Dermis microvascular lymphatic vessel endothelial cell (primary cell): Measurements from ENCODE around the gene MVB12B. TPM values are rescaled to one million over a fixed set of nuclear protein-coding genes. Genes with fewer than 3 reads are reported as not detected.
"Not testable (repeated sequence)": the region's sequence is repeated elsewhere in the genome, so short reads cannot be mapped to it uniquely, and the experiment has no call there.

ENCODE experiments used
- DNase-seq, 2 donors: peaks; one replicate each; pipeline versions ENCODE4 v3.0.0 to v3.0.0-alpha.2; 2010; ENCODE audit warnings: low read depth in 2 of 2
- total RNA-seq: library from RNA; depleted of rRNA; stranded (reverse); fragments of >200 nt; gene quantifications from 2 replicates; pipeline ENCODE4 v1.2.1, GENCODE V29; 2014

The MVB12B gene, protein sequence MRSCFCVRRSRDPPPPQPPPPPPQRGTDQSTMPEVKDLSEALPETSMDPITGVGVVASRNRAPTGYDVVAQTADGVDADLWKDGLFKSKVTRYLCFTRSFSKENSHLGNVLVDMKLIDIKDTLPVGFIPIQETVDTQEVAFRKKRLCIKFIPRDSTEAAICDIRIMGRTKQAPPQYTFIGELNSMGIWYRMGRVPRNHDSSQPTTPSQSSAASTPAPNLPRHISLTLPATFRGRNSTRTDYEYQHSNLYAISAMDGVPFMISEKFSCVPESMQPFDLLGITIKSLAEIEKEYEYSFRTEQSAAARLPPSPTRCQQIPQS
- 8.6 and 16.3 TPM in 2 replicates for total RNA-seq

DNA sequence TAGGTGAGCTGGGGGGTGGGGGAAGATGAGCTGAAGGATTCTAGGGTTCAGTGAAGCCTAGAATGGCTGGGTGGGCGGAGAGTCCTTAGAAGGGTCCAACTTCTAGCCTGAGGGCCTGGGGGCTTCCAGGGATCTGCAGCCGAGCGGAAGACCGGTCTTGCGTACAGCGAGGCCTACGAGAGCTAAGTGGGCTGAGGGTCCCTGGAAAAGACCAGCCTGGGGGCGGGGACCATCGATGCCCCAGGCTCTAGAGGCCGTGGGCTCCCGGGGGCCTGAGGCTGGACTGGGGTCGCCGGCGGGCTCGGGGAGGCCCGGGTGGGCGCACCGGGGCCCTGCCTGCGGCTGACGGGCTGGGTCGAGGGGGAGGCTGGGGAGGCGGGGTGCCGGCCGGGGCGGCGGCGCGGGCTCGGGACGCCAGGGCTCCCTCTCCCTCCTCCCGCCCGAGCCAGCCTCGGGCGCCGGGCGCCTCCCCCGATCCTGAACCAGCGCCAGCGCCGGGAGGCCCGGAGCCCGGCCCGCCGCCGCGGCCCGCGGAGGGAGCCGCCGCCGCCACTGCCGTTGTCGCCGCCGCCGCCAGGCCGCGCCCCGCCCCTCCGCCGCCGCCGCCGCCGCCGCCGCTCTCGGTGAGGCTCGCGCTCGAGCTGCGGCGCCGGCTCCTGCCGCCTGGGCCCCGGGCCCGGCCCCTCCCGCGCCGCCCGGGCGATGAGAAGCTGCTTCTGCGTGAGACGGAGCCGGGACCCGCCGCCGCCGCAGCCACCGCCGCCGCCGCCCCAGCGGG, at the start of gene MVB12B:
Gene MVB12B, plus strand, starts transcription at position 602 of the 778 bp plus-strand sequence. Its CDS starts 101 bp downstream, at position 703.
- peak in 1 of 2 donors; percentile 46 for DNase-seq

DNA sequence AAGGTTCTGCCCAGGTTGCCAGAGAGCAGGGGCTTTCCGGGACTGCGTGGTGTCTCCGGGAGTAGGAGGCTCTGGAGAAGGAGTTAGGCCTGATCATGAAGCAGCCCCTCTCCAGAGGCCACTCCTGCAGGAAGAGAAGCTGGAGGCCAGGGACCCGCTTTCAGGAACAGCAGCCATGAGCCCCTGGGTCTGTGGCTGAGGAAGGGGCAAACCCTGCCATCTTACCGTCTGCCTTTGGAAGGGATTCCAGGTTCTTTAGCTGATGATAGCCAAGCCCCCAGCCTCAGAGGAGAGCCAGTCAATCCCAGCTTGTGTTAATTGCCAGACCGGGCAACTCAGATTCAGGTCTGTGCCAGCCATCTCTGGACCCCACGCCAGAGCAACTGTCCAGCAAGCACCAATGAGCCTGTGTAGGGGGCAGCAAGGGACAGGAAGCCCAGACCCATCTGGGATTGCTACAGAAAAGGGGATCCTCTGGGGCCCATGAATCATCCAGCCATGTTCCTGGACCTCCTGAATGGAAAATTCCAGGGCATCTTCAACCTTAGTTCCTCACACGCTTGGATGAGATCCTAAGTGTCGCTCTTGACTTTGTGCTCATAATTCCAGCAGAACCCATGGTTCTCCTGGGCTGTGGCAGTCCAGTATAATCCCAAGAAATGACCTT, 42.7 kb upstream of the MVB12B start:
- DNase-seq, result no peak

DNA sequence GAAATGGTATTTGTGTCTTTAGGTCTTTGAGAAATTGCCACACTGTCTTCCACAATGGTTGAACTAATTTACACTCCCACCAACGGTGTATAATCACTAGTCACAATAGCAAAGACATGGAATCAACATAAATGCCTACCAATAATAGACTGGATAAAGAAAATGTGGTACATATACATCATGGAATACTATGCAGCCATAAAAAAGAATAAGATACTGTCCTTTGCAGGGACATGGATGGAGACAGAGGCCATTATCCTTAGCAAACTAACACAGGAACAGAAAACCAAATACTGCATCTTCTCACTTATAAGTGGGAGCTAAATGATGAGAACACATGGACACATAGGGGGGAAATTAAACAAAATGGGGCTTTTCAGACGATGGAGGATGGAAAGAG, 41.0 kb upstream of the MVB12B start:
- not testable (repeated sequence) for DNase-seq

DNA sequence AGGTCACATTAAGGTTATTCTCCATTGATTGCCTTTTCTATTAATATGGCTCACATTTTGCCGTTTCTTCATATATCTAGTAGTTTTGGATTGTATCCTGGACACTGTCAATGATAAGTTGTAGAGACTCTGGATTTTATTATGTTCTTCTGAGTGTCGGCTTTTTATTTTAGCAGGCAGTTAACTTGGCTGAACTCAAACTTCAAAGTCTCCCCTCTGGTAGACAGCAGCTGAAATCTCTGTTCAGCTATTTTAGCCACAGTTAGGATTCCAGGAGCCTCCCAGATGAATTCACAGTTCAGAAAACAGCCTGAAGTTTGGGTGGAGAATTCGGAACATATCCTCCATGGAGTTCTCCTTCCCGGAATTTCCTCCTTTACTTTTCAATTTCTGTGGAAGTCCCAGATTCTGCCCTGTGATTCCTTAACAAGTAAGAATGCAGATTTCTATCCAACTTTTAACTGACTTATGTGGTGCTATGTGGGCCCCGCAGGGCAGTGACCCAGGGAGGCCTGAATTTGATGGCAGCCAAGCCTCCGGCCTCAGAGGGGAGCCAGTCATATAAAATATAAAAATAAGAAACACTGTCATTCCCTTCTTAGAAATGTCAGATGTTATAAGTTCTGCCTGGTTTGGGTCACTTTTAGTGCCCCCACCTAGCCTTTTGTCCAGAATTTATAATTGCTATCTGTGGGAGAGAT, 39.3 kb upstream of the MVB12B start:
- no peak for DNase-seq

DNA sequence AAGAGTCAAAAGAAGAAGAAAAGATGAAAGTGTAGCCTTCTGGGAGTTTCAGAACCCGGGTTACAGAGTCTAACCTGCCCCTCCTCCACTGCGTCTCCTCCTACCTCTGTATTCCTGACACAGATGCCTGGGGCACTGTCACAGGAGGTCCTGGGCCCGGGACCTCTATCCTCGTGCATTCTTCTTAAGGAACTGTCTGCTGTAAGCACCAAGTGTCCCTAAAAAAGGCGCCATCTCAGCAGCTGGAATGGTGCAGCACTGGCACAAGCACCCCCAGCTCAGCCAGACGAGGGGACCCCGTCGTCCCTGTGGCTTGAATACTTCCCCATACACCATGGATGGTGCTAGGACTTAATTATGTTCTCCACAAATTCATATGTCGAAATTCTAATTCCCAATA, 35.8 kb upstream of the MVB12B start:
- DNase-seq, result no peak

DNA sequence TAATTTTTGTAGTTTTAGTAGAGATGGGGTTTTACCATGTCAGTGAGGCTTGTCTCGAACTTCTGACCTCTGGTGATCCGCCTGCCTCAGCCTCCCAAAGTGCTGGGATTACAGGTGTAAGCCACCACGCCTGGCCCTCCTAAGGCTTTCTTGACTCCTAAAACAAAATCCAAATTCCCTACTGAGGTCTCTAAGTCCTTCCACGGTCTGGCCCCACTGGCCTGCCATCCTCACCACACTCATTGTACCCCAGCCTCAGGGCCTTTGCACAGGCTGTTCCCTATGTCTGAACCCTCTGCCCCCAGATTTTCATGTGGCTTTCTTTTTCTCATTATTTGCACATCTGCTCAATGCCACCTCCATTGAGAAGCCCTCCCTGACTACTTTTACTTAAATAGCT, 34.7 kb upstream of the MVB12B start:
- DNase-seq, result no peak

DNA sequence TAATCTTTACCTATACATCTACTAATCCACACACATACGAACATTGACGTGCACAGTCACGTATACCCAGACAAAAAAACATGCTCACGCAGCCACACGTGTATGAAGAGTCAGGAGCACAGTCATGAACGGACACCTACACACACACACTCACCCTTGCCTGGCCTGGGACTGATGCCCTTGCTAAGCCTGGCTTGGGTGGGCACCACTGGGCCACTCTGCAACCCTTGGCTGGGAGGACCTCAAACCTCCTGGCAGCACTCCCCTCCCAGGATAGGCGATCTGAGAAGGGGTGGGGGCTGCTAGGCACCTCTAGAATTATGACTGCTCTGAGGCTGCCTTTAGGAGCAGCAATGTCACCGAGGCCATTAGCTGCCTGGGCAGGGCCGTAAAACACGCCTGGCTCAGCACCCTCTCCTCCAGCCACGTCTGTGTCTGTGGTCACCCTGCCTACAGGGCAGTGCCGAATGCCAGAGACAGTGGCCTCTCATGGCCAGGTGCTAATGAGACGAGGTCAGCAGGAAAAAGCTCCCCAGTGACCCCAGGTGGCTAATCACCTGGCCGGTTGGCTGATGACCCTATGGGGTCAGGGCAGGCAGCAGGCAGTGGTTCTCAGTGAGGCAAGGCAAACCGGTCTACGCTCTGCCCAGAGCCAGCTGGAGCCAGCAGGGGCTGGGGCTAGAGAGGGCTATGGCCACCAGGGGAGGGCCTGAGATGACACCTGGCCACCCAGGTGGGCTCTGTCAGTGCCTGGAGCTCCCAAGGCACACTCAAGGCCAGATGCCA, 33.7 kb upstream of the MVB12B start:
- DNase-seq, result no peak

DNA sequence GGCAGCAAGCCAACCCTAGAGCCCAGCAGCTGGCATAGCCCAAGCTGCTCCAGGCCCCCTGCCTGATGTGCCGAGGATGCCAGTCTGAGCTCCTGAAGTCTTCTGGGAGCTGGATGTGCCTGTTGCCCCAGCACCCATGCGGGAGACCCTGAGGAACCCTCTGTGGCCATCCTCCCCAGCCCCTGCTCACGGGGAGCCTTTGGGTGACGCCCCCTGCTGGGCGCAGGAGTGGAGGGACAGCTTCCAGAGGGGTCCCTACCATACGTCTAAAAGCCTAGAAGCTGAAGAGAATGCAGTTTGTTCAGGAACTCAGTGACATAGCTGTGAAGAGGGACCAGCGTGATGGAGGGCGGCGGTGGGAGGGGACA, 33.1 kb upstream of the MVB12B start:
- peak in 1 of 2 donors; percentile 7 for DNase-seq

DNA sequence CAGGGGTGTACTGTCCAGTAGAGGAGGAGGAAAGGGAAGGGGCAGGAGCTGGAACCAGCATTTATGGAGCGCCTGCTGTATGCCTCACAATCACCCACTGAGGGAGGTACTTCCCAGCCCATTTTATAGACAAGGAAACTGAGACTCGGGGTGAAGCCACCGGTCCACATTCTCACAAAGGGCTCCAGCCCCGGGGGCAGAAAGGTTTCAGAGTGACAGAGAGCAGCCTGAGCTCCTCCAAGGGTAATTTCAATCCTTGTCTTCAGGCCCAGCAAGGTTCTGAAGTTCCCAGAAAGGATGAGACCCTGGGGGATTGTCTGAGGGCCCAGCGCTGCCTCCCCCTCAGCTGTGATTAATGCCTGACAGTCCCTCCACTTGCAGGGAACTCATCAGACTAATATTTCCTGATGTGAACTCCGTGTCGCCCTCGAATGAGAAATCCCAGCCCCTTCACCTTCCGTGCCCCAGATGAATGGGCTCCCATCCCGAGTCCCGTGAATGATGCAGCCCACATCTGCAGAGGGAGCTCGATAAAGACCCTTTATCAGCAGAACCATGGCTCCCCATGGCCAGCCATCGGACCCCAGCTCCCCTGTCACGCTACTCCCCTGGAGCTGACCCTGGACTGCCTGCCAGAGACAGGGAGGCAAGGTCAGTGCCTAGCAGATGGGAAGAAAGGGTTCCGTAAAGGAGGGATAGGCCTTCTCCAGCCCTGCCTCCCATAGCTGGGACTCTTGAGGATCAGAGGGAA, 32.1 kb upstream of the MVB12B start:
- no peak for DNase-seq

DNA sequence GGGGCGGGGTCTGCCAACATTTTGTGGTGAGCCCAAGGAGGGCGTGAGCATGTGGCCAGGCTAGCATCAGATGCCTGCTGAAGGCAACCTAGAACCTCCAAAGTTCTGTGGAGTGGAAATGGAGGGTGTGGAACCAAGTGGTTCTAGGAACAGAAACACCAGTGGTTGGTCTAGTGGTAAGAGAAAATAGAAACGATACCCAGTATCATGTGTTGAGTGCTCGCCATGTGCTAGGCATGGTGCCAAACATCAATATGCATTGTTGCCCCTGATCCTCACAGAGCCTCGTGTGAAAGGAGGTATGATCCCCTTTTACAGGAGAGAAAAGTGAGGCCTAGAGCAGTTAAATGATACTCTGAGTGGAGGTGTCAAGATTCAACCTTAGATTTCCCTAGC, 31.5 kb upstream of the MVB12B start:
- DNase-seq, result no peak

DNA sequence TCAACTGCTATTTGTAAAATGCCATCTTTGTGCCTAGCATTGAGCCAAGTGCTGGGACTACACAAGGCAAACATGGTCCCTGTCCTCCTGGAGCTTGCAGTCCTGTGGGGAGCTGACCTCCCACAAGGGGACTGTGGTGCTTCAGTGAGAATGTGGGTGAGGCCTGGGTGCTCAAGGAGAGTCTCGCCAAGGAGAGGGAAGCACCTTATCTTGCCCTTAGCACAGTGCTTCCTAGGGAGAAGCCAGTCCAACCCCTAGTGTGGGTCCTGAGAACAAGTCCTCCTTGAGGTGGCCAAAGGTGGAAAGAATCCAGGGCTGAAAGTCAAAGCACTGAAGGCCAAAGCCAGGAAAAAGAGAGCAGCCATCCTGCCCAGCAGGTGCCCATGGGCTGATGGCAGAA, 31.1 kb upstream of the MVB12B start:
- DNase-seq, result no peak

DNA sequence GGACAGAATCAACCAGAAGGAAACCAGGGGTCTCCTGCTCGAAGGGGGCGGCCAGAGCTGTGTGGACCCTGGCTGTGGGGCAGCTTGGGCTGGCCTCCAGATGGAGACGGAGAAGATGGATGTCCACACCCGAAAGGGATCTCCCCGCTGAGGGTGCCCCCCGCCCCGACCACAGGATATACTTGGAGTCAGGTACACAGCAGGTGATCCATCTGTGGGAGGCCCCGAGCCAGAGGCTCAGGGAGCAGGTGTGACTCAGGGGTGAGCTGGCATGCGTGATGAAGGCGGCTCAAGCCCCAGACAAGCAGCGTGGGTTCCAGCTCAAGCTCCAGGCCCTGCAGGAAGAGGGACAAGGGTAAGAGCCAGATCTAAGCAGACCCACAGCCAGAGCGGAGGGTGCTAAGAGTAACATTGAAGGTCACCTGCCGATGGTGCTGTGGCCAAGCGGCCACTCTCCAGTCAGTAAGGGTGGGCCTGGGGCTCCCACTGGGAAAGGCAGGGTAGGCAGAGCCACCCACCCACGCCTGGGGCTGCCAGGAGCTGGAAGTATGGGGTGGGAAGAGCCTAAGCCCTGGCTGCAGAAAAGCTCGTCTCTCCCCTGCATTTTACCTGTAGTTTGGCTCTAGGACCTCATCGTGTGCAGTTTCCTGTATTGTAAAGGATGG, 30.6 kb upstream of the MVB12B start:
- no peak for DNase-seq

DNA sequence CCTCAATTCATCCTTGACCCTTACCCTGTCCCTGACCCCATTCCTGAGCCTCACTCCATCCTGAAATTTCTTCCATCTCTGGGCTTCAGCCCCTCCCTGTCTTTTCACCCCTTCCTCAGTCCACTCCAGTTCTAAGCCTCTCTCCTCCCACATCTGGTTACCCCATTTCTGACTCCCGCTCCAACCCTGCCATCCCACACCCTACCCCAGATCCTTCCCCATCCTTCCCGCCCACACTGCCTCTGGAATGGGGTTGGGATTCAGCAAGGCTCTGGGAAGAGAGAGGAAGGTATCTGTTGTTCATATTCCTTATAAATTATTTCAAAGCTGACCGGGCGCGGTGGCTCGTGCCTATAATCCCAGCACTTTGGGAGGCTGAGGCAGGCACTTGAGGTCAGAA, 29.9 kb upstream of the MVB12B start:
- DNase-seq, result no peak

DNA sequence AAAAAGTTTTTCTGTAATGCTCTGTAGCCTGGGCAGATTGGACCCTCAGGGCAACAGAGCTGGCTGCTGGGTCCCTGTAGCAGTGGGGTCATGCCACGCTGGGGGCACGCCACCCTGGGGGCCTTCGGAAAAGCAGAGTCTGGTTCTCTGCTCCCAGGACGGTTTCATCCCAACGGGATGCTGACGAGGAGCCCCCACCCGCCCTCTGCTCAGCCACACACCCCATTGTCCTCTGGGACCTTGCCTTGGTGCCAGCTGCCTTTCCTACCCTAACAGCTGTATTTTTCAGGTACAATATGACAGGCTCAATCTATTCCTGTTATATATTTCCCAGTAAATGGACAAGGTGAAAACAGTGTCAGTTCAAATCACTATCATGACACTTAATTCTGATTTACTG, 29.0 kb upstream of the MVB12B start:
- DNase-seq, result no peak

DNA sequence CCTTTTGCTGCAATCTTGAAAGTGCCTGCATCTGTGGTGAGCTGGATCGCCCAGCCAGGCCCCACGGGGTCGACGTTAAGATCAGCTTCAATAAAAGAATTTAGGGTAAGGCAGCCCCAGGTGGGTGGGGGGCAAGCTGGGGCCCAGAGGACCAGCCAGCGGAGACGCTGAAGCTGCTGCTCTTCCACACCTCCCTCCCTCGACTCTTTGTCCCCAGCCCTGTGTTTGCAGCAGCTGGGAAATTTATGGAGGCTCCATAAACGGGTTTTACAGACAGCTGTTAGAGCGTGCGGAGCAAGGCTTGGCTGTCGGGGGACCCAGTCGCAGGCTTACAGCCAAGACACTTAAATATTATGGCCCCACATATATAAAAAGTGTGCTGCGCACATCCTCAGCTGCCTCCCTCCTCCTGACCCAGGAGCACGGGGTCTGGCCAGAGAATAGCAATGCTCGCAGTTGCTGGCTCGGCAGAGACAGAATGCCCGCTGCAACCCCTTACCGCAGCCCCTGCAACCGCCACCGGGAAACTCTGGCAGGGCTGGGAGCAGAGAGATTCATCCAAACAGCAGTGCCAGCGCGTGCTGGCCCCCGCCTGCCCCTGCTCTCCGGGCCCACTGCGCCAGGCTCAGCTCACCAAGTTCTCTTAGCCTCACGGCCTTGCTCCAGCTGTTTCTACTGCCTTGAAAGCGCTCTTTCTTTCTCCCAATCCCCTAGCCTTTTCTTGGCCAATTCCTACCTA, 28.4 kb upstream of the MVB12B start:
- DNase-seq, result no peak

DNA sequence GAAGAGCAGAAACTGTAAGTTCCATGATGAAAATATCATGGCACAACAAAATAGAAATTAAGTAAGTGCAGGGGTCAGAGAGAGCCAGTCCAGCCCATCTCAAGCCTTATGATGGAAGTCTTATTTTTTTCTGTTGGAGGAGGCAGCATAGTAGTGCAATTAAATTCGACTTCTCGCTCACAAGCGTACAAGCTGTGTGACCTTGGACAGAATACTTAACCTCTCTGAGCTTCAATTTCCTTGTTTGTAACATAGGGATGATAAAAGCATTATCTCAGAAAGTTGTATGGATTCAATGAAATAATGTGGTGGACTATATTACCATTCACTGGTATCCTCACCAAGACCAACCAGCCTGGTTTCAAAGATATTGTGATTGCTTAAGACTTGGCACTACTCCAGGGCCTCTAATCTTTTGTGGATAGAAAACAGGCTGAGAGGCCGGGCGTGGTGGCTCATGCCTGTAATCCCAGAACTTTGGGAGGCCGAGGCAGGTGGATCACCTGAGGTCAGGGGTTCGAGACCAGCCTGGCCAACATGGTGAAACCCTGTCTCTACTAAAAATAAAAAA, 26.8 kb upstream of the MVB12B start:
- DNase-seq, result no peak

DNA sequence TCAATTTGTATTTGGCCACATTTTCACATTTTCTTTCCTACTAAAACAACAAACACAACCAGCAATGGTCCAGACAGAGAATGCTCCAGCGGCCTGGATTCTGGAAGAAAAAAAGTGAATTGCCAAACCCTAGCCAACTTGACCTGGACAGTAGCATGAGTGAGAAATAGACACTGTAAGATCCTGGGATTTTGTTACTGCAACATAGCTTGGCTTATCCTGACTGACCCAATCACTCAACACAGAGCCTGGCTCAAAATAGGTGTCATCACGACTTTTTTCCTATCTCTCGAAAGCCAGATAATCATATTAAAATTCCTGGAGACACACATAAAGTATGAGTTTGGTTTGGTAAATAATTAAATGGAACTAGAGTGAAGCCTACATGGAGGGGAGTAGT, 25.4 kb upstream of the MVB12B start:
- DNase-seq, result no peak

DNA sequence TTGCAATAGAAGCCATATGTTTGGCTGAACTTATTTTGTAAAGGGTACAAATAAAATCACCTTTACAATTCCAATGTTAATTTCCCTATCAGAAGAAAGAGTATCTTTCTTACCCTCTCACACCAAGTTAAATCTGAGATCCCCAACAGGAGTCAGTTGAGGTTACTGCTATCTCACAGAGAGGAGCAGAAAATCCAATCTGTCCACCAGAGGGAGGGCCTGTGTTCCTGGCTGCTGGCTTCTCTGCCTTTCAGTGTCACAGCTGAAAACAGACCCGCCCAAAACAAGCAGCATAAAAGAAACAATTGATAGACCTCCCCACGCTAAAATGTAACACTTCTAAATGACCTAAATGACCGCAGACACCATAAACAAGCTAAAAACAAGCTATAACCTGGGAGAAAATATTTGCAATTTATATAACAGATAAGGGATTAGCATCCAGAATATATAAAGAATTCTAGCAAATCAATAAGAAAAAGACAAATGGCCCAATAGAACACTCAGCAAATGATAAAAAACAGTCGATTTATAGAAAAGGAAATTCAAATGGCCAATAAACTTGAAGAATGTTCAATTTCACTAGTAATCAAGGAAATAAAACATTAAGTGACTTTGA, 24.5 kb upstream of the MVB12B start:
- DNase-seq, result peak; percentile 60 to 71
